Loucy (cell line): ENCODE results near the gene DCXR.

Experiments used
- EZH2phosphoT487 ChIP-seq: fragments of 200-600 bp; IDR thresholded peaks from 2 replicates; pipeline ENCODE4 v1.6.1; 2018; ENCODE audit warnings: antibody characterized with exemption, mild to moderate bottlenecking, moderate library complexity, borderline replicate concordance
- TF ChIP-seq, protein P1 (sequence below): fragments of 200-600 bp; sonication (generic); conservative IDR thresholded peaks from 2 replicates; pipeline ENCODE4 v1.5.1; 2014; ENCODE audit warnings: mild to moderate bottlenecking, antibody characterized with exemption, low read length

DNA sequence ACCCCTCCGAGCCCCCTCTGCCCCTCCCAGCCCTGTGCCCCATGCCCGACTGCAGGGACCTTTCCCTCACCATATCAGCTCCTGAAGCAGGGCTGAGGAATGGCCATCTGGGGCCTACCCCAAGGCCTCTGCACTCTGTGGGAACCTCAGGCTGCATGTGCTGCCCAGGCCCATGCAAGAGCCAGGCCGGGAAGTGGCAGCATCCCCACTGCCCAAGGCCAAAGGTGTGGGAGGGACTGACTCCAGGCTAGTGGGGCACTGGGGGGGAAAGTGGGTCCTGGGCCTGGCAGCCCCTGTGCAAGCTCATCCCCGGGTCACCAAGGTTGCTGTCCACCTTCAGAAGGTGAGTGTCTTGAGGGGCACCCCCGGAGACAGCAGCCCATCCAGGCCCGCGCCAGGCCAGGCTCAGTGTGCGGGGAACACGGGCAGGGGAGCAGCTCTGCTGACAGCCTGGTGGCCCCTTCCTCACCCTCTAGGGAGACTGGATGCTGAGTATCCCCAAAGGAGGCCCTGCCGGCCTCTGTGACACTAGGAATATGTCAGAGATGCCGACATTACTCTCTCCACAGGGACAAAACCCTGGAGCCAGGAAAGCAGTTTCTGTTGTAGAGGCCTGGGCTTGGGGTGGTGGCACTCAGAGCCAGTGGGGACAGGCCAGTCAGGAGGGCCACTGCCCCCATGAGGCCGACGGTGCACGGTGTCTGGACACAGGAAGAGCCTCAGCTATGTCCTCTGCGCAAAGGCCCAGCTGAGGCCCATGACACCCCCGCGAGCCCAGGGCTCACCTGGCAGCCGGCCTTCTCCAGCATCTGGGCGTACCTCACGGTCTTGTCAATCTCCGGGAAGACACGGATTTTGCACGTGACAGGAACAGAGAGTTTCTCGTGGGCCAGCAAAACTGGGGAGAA lies 24.8 kb upstream of the DCXR start:
- TF ChIP-seq, protein P1, sequence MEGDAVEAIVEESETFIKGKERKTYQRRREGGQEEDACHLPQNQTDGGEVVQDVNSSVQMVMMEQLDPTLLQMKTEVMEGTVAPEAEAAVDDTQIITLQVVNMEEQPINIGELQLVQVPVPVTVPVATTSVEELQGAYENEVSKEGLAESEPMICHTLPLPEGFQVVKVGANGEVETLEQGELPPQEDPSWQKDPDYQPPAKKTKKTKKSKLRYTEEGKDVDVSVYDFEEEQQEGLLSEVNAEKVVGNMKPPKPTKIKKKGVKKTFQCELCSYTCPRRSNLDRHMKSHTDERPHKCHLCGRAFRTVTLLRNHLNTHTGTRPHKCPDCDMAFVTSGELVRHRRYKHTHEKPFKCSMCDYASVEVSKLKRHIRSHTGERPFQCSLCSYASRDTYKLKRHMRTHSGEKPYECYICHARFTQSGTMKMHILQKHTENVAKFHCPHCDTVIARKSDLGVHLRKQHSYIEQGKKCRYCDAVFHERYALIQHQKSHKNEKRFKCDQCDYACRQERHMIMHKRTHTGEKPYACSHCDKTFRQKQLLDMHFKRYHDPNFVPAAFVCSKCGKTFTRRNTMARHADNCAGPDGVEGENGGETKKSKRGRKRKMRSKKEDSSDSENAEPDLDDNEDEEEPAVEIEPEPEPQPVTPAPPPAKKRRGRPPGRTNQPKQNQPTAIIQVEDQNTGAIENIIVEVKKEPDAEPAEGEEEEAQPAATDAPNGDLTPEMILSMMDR = no peak
- TF ChIP-seq EZH2phosphoT487 = no peak
